NT2/D1 (cell line): Measurements from ENCODE around the gene SMURF1.
"Not testable (repeated sequence)": the region's sequence is repeated elsewhere in the genome, so short reads cannot be mapped to it uniquely, and the experiment has no call there.

ENCODE experiments used
- YY1 ChIP-seq: IDR thresholded peaks from 2 replicates; pipeline ENCODE4 v1.6.1; 2011; ENCODE audit not compliant: insufficient read length, insufficient read depth
- ZNF274 ChIP-seq: IDR thresholded peaks from 2 replicates; pipeline ENCODE4 v1.6.1; 2011; ENCODE audit warnings: mild to moderate bottlenecking, low read depth, low read length

DNA sequence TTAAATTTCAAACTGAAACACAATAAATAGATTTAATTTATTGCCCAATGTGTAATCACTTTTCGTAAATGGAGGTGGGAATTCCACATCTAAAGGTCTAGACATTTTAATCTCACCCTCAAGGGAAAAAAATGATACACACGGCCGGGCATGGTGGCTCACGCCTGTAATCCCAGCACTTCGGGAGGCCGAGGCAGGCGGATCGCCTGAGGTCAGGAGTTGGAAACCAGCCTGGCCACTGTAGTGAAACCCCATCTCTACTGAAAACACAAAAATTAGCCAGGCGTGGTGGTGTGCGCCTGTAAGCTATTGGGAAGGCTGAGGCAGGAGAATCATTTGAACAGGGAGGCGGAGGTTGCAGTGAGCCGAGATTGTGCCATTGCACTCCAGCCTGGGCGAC is 42.4 kb downstream of the SMURF1 start:
- not testable (repeated sequence) for TF ChIP-seq YY1, ZNF274
